Epithelial cell of esophagus (primary cell): ENCODE data around the gene RGS6.

ENCODE experiments used
- DNase-seq: peaks from one replicate; pipeline ENCODE4 v3.0.0; 2010; ENCODE audit warnings: low read depth
- H3K4me3 ChIP-seq: 2 replicates; pipeline ENCODE4 v1.5.1; 2011; ENCODE audit warnings: mild to moderate bottlenecking, low read length, control low read depth
- TF ChIP-seq, protein P1 (sequence below): IDR thresholded peaks from 2 replicates; pipeline ENCODE4 v1.5.1; 2011; ENCODE audit warnings: low read depth, mild to moderate bottlenecking, low read length, control low read depth, inconsistent platforms; ENCODE audit not compliant: insufficient read depth; ENCODE audit errors: missing control alignments

The RGS6 gene

DNA sequence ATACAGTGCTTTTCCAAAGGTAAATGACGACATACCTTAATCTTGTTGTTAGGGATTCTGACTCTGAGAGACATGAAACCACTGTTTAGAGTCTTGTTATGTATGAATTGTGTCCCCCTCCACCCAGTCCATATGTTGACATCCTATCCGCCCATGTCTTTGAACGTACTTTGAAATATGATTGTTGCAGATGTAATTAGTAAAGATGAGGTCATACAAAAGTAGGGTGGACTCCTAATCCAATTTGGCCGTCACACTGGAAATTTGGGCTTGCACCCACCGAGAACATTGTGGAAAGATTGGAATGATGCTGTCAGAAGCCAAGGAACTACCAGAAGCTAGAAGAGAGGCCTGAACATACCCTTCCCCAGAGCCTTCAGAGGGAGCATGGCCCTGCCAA is 62.2 kb downstream of the RGS6 start:
- H3K4me3 ChIP-seq: no peak overlapping the region
- DNase-seq: no peak

DNA sequence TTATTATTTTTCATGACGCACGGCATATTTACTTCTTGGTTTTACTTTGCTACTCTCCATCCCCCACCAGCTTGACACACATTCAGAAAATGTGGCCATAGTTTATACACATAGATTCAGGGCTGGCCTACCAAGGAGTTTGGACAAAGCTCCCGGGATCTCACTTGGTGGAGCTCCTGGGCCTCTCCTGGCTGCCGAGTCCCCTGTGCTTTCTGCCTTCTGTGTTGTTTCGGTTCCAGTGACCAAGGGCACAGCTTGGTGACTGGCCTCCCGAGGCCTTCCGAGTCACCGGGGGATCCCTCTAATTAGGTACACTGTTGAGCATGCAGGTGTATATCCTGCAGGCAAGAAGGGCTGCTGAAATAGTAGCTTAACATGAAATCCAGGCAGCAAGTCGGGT is 63.5 kb downstream of the RGS6 start:
- no peak for DNase-seq
- TF ChIP-seq, protein P1, sequence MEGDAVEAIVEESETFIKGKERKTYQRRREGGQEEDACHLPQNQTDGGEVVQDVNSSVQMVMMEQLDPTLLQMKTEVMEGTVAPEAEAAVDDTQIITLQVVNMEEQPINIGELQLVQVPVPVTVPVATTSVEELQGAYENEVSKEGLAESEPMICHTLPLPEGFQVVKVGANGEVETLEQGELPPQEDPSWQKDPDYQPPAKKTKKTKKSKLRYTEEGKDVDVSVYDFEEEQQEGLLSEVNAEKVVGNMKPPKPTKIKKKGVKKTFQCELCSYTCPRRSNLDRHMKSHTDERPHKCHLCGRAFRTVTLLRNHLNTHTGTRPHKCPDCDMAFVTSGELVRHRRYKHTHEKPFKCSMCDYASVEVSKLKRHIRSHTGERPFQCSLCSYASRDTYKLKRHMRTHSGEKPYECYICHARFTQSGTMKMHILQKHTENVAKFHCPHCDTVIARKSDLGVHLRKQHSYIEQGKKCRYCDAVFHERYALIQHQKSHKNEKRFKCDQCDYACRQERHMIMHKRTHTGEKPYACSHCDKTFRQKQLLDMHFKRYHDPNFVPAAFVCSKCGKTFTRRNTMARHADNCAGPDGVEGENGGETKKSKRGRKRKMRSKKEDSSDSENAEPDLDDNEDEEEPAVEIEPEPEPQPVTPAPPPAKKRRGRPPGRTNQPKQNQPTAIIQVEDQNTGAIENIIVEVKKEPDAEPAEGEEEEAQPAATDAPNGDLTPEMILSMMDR: no peak
- no peak overlapping the region for H3K4me3 ChIP-seq

More for the DNA sequence above, 62.2 kb downstream of the RGS6 start:
- TF ChIP-seq, protein P1: no peak

DNA sequence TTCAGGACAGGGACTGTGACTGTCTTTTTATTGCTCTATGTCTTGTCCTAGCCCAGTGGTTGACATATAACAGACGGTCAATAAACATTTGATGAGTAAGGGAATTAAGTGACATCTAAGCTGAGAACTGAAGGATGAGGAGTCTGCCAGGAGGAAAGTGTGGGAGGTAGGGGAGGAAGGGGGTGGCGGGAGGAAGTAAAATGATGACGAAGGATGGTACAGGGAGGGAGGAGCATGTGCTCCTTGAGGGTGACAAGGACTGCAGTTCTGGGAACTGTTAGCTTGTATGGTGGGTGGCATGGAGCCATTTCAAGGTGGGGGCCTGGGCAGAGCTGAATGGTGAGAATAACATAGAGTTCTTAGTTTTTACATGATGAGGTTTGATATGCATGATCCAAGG is 64.4 kb downstream of the RGS6 start:
- TF ChIP-seq, protein P1: no peak
- DNase-seq: no peak
- H3K4me3 ChIP-seq: no peak overlapping the region

DNA sequence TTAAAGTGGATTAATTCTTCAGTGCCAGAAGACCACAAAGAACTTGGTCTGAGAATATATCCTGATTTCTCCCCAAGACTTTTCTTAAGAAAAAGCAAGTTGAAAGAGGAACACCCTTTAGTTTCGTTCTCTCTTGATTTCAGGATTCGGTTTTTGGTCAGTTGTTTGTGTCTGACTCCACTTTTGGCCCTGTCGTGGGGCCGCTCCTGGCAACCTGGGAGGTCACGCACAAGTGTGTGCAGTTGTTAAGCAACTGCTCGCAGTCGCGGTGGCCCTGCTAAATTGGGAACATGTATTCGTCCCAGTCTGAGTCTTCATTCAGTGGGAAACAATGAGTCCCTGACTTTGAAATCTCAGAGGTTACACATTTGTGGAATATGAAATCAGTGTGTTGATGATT is 68.7 kb downstream of the RGS6 start:
- TF ChIP-seq, protein P1: no peak
- no peak overlapping the region for H3K4me3 ChIP-seq
- DNase-seq: no peak

DNA sequence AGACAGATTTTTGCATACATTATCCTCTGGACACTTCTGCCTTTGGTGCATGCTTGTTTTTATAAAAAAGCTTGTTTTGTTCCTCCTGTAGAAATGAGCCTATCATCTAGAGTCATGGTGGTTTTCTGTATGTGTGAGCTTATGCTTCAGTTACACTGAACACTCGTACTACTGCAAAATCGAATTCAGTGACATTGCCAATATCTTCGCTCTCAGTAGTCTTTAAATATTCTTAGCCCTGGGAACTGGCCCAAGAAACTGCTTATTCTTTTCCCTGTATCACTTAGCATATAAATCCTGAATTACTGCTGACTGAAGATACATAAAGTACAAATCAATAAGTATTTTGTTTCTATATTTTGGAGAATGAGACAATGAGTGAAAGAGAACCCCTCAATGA is 70.5 kb downstream of the RGS6 start:
- DNase-seq: no peak

DNA sequence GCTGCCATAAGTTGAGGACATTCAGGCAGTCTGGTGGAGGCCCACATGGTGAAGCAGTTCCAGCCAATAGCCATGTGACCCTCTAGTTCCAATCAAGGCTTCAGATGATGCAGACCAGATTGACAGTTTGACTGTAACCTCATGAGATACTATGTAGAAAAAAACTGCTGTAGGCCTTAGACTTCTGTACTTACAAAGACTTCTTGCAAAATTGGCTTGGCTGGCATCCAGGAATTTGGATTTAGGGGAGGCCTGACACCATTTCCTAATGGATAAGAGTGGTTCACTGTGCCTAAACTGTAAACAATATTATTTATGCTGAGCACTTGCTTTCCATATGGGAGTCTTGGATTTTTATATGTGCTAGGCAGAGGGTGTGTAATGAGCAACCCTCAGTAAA is 76.4 kb downstream of the RGS6 start:
- TF ChIP-seq, protein P1: no peak
- H3K4me3 ChIP-seq: no peak overlapping the region
- DNase-seq: no peak

More for the DNA sequence above, 70.5 kb downstream of the RGS6 start:
- TF ChIP-seq, protein P1: no peak
- no peak overlapping the region for H3K4me3 ChIP-seq

DNA sequence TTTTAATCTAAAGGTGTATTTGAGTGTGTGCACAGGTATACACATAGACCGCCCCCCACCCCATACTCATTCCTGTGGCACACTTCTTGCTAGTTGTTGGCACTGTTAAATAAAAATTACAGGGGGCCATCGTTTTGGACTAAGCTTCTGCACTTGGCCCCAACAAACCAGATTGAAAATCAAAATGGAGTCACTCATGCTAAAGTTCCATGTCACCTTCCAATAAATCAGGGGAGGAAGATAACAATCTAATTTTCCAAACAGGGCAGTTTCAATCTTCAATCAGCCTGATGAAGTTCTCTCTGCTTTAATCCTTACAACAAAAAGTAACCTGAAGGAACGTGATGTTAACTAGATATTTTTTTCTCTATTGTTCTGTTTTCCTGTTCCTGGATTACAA is 78.2 kb downstream of the RGS6 start:
- no peak overlapping the region for H3K4me3 ChIP-seq
- no peak for DNase-seq
- TF ChIP-seq, protein P1: no peak
